Glutamatergic neuron (in vitro differentiated cells): ENCODE results near the gene EIPR1. TPM values are rescaled to one million over a fixed set of nuclear protein-coding genes. Genes with fewer than 3 reads are reported as not detected.

ENCODE experiments used
- DNase-seq: peaks from one replicate; pipeline ENCODE4 v3.0.0; 2022
- H3K27ac Mint-ChIP-seq: one replicate; pipeline ENCODE4 v1.8.0; 2020; ENCODE audit warnings: mild to moderate bottlenecking, mixed read lengths, inconsistent platforms; ENCODE audit not compliant: unreplicated experiment
- H3K27me3 Mint-ChIP-seq: one replicate; pipeline ENCODE4 v1.8.0; 2020; ENCODE audit warnings: mild to moderate bottlenecking, moderate library complexity, mixed read lengths, inconsistent platforms; ENCODE audit not compliant: unreplicated experiment
- H3K36me3 Mint-ChIP-seq: one replicate; pipeline ENCODE4 v1.8.0; 2020; ENCODE audit warnings: mild to moderate bottlenecking, mixed read lengths, inconsistent platforms; ENCODE audit not compliant: unreplicated experiment
- H3K4me1 Mint-ChIP-seq: one replicate; pipeline ENCODE4 v1.8.0; 2020; ENCODE audit warnings: mild to moderate bottlenecking, low read depth, mixed read lengths, inconsistent platforms; ENCODE audit not compliant: unreplicated experiment
- H3K4me3 Mint-ChIP-seq: one replicate; pipeline ENCODE4 v1.8.0; 2020; ENCODE audit warnings: mild to moderate bottlenecking, mixed read lengths, inconsistent platforms; ENCODE audit not compliant: unreplicated experiment
- H3K9me3 Mint-ChIP-seq: one replicate; pipeline ENCODE4 v1.8.0; 2020; ENCODE audit warnings: mild to moderate bottlenecking, moderate library complexity, mixed read lengths, inconsistent platforms; ENCODE audit not compliant: unreplicated experiment
- total RNA-seq: library from RNA; stranded (reverse); fragmentation: NEBNext Ultra II Directional; extraction: Animal tissue kit (Norgen Biotek cat#: 25700); gene quantifications from one replicate; pipeline ENCODE4 v1.2.1, GENCODE V29; 2021; ENCODE audit not compliant: unreplicated experiment
- TF ChIP-seq, protein P1 (sequence below): fragments of 200-600 bp; sonication (generic); IDR thresholded peaks from one replicate; pipeline ENCODE4 v1.5.0; 2021; ENCODE audit not compliant: partially characterized antibody, unreplicated experiment

Gene EIPR1
- total RNA-seq, 1 donor from 2014 or later: 43.8 TPM

DNA sequence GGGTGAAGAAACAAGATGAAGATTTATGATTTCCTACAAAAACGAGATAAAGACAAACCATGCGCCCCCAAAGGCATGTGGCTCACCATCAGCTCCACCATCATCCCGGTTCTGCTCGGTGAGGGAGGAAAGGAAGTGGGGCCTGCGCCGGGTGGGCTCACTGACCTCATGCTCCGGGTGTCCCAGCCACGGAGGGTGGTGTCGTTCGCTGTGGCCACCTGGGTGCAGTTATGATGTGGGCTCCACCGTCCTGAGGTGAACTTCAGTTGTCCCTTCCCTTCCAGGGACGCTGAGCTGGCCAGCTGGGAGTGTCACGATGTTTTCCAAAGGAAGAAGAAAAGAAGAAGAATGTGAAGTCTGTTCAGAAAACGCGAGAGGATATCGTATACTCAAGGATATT, 180.9 kb downstream of the EIPR1 start:
- Mint-ChIP-seq H3K27ac (no peak overlapping the region), H3K36me3 (no peaks in the 10 kb centered on the region), H3K27me3 (peaks cover 10% of the 10 kb centered on the region), H3K4me3 (no peak overlapping the region), H3K9me3 (peaks cover 6% of the 10 kb centered on the region), H3K4me1 (peaks cover 22% of the 10 kb centered on the region)
- TF ChIP-seq, protein P1, sequence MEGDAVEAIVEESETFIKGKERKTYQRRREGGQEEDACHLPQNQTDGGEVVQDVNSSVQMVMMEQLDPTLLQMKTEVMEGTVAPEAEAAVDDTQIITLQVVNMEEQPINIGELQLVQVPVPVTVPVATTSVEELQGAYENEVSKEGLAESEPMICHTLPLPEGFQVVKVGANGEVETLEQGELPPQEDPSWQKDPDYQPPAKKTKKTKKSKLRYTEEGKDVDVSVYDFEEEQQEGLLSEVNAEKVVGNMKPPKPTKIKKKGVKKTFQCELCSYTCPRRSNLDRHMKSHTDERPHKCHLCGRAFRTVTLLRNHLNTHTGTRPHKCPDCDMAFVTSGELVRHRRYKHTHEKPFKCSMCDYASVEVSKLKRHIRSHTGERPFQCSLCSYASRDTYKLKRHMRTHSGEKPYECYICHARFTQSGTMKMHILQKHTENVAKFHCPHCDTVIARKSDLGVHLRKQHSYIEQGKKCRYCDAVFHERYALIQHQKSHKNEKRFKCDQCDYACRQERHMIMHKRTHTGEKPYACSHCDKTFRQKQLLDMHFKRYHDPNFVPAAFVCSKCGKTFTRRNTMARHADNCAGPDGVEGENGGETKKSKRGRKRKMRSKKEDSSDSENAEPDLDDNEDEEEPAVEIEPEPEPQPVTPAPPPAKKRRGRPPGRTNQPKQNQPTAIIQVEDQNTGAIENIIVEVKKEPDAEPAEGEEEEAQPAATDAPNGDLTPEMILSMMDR: no peak
- no peak for DNase-seq

DNA sequence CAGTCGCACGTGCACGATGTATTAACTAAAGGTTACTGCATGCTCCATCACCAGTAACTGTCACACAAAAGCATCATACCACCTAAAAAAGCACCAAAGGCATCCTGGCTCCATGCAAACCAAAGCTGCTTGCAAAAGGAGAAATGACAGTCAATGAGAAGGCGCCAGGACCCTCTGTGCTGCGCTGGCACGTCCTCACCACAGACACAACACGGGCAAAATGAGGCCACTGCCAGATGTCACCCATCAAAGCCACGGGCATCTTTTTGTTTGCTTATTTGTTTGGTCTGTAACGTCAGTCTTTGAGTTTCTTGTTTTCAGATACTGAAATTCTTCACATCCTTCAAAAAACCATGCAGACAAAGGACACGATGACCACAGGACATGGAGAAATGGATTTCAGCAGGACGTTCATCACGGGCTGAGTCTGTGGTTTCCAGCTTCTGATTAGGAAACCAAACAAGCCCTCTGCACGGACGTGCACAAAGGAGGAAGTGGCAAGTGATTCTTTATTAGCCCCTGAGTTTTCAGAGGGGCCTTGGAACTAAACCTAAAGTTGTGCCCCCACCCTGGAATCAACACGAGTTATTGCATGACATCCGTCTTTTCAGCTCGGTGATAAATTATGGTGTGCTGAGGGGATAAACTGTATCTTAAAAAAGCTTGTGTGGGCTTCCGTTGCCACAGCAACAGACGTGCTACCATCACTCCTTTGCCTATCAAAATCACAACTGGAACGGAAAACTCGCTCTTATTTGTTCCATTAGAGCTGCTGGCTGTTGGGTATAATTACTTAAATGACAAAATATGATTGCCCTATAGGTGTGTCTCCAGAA, 181.8 kb downstream of the EIPR1 start:
- Mint-ChIP-seq H3K4me3 (no peak overlapping the region), H3K27me3 (peaks cover 6% of the 10 kb centered on the region), H3K36me3 (no peaks in the 10 kb centered on the region), H3K27ac (no peak overlapping the region), H3K9me3 (peaks cover 6% of the 10 kb centered on the region), H3K4me1 (peaks cover 22% of the 10 kb centered on the region)
- DNase-seq: no peak
- TF ChIP-seq, protein P1: no peak

DNA sequence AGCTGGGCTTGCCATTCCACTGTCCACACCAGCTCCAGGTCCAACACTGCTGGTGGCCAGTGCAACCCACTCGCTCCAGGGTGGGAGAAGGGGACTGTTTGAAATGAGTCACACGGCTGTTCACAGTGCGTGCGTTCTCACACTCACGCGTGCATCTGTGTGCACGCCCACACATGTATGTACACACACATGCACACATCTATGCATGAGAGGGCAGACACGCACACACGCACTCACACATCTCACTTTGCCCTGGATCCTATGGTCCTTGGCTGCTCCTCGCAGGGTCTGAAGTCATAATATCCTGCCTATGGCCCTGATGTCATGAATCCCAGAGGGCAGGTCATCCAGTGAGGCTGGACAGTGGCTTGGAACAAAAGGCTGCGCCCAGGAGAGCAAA, 182.8 kb downstream of the EIPR1 start:
- H3K4me3 Mint-ChIP-seq: no peak overlapping the region
- H3K4me1 Mint-ChIP-seq: peaks cover 20% of the 10 kb centered on the region
- no peak overlapping the region for H3K27ac Mint-ChIP-seq
- DNase-seq: no peak
- H3K9me3 Mint-ChIP-seq: peaks cover 6% of the 10 kb centered on the region
- H3K27me3 Mint-ChIP-seq: peaks cover 6% of the 10 kb centered on the region
- TF ChIP-seq, protein P1: no peak
- H3K36me3 Mint-ChIP-seq: no peaks in the 10 kb centered on the region

DNA sequence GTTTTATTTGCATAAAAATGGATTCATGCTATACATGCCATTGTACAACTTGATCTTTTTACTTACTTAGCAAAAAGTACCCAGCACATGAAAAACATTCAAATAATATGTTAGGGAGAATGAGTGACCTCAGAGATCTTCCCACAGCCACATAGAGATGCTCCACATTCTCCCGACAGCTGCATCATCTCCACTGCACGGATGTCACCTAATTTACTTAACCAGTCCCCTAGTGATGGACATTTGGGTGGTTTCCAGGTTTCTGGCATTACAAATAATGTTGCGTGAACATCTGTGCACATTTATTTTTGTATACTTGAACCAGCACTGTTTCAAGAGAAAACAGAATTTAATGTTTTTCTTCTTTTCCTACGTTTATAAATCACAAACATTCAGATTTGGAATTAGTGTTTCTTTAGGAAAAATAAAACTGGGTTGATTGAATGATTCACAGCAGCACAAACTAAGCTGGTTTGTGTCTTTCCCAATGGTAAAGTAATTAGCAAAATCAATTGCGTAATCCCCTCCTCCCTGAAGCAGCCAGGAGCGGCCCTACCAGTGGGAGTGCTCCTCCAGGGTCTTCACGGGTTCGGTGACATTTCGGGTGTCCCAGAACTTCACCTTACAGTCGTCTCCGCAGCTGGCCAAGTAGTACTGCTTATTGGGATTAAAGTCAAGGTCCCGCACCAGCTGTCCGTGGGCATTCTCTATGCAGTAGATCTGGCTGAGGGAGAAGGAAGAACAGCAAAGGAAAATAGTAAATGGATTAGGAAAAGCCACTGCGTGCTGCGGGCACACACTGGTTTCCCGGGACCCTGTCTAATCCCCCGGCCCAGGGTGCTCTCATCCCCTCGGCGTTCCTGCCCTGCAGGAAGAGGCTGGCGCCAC, 183.9 kb downstream of the EIPR1 start:
- TF ChIP-seq, protein P1: no peak
- Mint-ChIP-seq H3K4me1 (peaks cover 17% of the 10 kb centered on the region), H3K27me3 (peaks cover 2% of the 10 kb centered on the region), H3K9me3 (peaks cover 7% of the 10 kb centered on the region), H3K4me3 (no peak overlapping the region), H3K27ac (no peak overlapping the region), H3K36me3 (no peaks in the 10 kb centered on the region)
- DNase-seq: no peak
